IMR-90 (cell line): ENCODE results near the gene ADAMTS17. TPM values are rescaled to one million over a fixed set of nuclear protein-coding genes. Genes with fewer than 3 reads are reported as not detected.

Experiments
- ATAC-seq: fragments of 200-7000 bp; cut with Tn5 transposase; 2 replicates; pipeline ENCODE4 v1.9.1; 2020; ENCODE audit warnings: low read depth, mild to moderate bottlenecking, moderate library complexity
- BruUV-seq: library from RNA; stranded (reverse); fragments of 400-500 nt; replicated peaks from 2 replicates; lab custom pipeline; 2021; lab: Mats Ljungman, UMichigan
- CTCF ChIA-PET: fragments of 300-600 bp; formaldehyde crosslinking; extraction: SDS; loops from one replicate; lab custom pipeline; 2021; ENCODE audit warnings: antibody characterized with exemption; lab: Yijun Ruan, JAX
- POLR2A ChIA-PET: fragments of 300-600 bp; sonication (Branson Sonifier 250); formaldehyde crosslinking; loops from one replicate; lab custom pipeline; 2022; ENCODE audit warnings: antibody characterized with exemption; ENCODE audit not compliant: unreplicated experiment; lab: Charles Lee
- DNase-seq: peaks from one replicate; pipeline ENCODE4 v3.0.0; 2013
- H2AFZ ChIP-seq: replicated peaks from 2 replicates; pipeline ENCODE3; 2013; ENCODE audit warnings: low read length, mild to moderate bottlenecking; ENCODE audit not compliant: poor library complexity
- H2AK5ac ChIP-seq: 2 replicates; pipeline ENCODE4 v1.6.1; 2013; ENCODE audit warnings: low read depth, low read length, inconsistent platforms
- H2AK9ac ChIP-seq: replicated peaks from 2 replicates; pipeline ENCODE3; 2013; ENCODE audit warnings: mild to moderate bottlenecking, low read depth, low read length, moderate library complexity; ENCODE audit not compliant: poor library complexity
- H2BK120ac ChIP-seq: 2 replicates; pipeline ENCODE4 v1.6.1; 2013; ENCODE audit warnings: low read depth, low read length, inconsistent platforms
- H2BK15ac ChIP-seq: 3 replicates; pipeline ENCODE4 v1.6.1; 2013; ENCODE audit warnings: low read depth, low read length, inconsistent platforms
- H2BK20ac ChIP-seq: 2 replicates; pipeline ENCODE4 v1.6.1; 2013; ENCODE audit warnings: low read depth, mild to moderate bottlenecking, inconsistent platforms, low read length, moderate library complexity
- H2BK5ac ChIP-seq: 2 replicates; pipeline ENCODE4 v1.6.1; 2013; ENCODE audit warnings: mild to moderate bottlenecking, low read depth, low read length, inconsistent platforms; ENCODE audit not compliant: poor library complexity, severe bottlenecking
- H3K14ac ChIP-seq: replicated peaks from 2 replicates; pipeline ENCODE4 v1.6.1; 2013; ENCODE audit warnings: low read depth, low read length, inconsistent platforms
- H3K18ac ChIP-seq: 2 replicates; pipeline ENCODE4 v1.6.1; 2013; ENCODE audit warnings: low read depth, low read length, control low read depth
- H3K23ac ChIP-seq: 2 replicates; pipeline ENCODE4 v1.6.1; 2013; ENCODE audit warnings: low read depth, low read length, inconsistent platforms
- H3K27ac ChIP-seq: 2 replicates; pipeline ENCODE4 v1.5.1; 2013; ENCODE audit warnings: mild to moderate bottlenecking, control low read depth, low read length; ENCODE audit not compliant: insufficient read depth
- H3K27me3 ChIP-seq: 2 replicates; pipeline ENCODE4 v1.6.1; 2013; ENCODE audit warnings: low read length; ENCODE audit not compliant: control insufficient read depth, insufficient read depth
- H3K36me3 ChIP-seq: 2 replicates; pipeline ENCODE4 v1.6.1; 2013; ENCODE audit warnings: low read length, mixed read lengths; ENCODE audit not compliant: control insufficient read depth, insufficient read depth
- H3K4ac ChIP-seq: 2 replicates; pipeline ENCODE4 v1.6.1; 2013; ENCODE audit warnings: low read depth, low read length, inconsistent platforms
- H3K4me1 ChIP-seq: 2 replicates; pipeline ENCODE4 v1.6.1; 2013; ENCODE audit warnings: low read length, mixed read lengths; ENCODE audit not compliant: control insufficient read depth, insufficient read depth
- H3K4me2 ChIP-seq: 2 replicates; pipeline ENCODE4 v1.6.1; 2013; ENCODE audit warnings: low read depth, mild to moderate bottlenecking, control low read depth, low read length, moderate library complexity
- H3K4me3 ChIP-seq: 2 replicates; pipeline ENCODE4 v1.5.1; 2013; ENCODE audit warnings: low read depth, mild to moderate bottlenecking, control low read depth, low read length, moderate library complexity; ENCODE audit not compliant: insufficient read depth
- H3K56ac ChIP-seq: 2 replicates; pipeline ENCODE4 v1.6.1; 2013; ENCODE audit warnings: low read length, inconsistent platforms; ENCODE audit not compliant: insufficient read depth; ENCODE audit errors: extremely low read depth
- H3K79me1 ChIP-seq, 2 experiments: 2 replicates each; pipeline ENCODE4 v1.6.1; 2013; ENCODE audit warnings: low read length in 2 of 2, inconsistent platforms in 1 of 2, low read depth in 1 of 2
- H3K9ac ChIP-seq: 2 replicates; pipeline ENCODE4 v1.6.1; 2013; ENCODE audit warnings: low read depth, low read length, control low read depth
- H3K9me1 ChIP-seq: 2 replicates; pipeline ENCODE4 v1.6.1; 2013; ENCODE audit warnings: low read length, inconsistent platforms; ENCODE audit not compliant: insufficient read depth
- H3K9me3 ChIP-seq: 2 replicates; pipeline ENCODE4 v1.6.1; 2013; ENCODE audit warnings: low read length; ENCODE audit not compliant: control insufficient read depth, insufficient read depth
- H4K20me1 ChIP-seq: 2 replicates; pipeline ENCODE4 v1.6.1; 2013; ENCODE audit warnings: low read length, inconsistent platforms; ENCODE audit not compliant: insufficient read depth
- H4K5ac ChIP-seq: 2 replicates; pipeline ENCODE4 v1.6.1; 2013; ENCODE audit warnings: mild to moderate bottlenecking, low read depth, low read length, control low read depth
- H4K8ac ChIP-seq, 2 experiments: 2 replicates each; pipeline ENCODE4 v1.6.1; 2013; ENCODE audit warnings: low read depth in 2 of 2, low read length in 2 of 2, control low read depth in 1 of 2, inconsistent platforms in 1 of 2
- H4K91ac ChIP-seq: 2 replicates; pipeline ENCODE4 v1.6.1; 2013; ENCODE audit warnings: low read depth, low read length, inconsistent platforms; ENCODE audit not compliant: insufficient read depth
- CEBPB ChIP-seq: IDR thresholded peaks from 2 replicates; pipeline ENCODE4 v1.6.1; 2012; ENCODE audit warnings: low read depth, low read length, improper control_type of control experiment
- CTCF ChIP-seq: conservative IDR thresholded peaks from 2 replicates; pipeline ENCODE4 v1.5.1; 2012; ENCODE audit warnings: mild to moderate bottlenecking, low read depth, low read length, improper control_type of control experiment
- ELK1 ChIP-seq: fragments of 150-350 bp; IDR thresholded peaks from 2 replicates; pipeline ENCODE4 v1.6.1; 2016; ENCODE audit warnings: low read depth, mild to moderate bottlenecking, low read length, moderate library complexity, borderline replicate concordance
- MAFK ChIP-seq: IDR thresholded peaks from 2 replicates; pipeline ENCODE4 v1.6.1; 2012; ENCODE audit warnings: low read depth, low read length, improper control_type of control experiment
- MAZ ChIP-seq: IDR thresholded peaks from 2 replicates; pipeline ENCODE4 v1.6.1; 2012; ENCODE audit warnings: low read depth, mild to moderate bottlenecking, low read length, improper control_type of control experiment, moderate library complexity, borderline replicate concordance
- MXI1 ChIP-seq: IDR thresholded peaks from 2 replicates; pipeline ENCODE4 v1.6.1; 2012; ENCODE audit warnings: low read depth, mild to moderate bottlenecking, low read length, moderate library complexity, borderline replicate concordance
- POLR2A ChIP-seq: IDR thresholded peaks from 2 replicates; pipeline ENCODE4 v1.6.1; 2012; ENCODE audit warnings: mild to moderate bottlenecking, low read depth, low read length
- RAD21 ChIP-seq: IDR thresholded peaks from 2 replicates; pipeline ENCODE4 v1.6.1; 2012; ENCODE audit warnings: low read length, improper control_type of control experiment
- RFX5 ChIP-seq: IDR thresholded peaks from 2 replicates; pipeline ENCODE4 v1.8.0; 2012; ENCODE audit warnings: low read depth, mild to moderate bottlenecking, low read length, moderate library complexity
- WGBS, 2 experiments: methylation state at CpG; one replicate each; pipeline versions ENCODE4 v1.1.5 to v1.1.7; 2013; ENCODE audit warnings: missing lambda C conversion rate in 2 of 2; ENCODE audit not compliant: insufficient read length in 1 of 2; ENCODE audit errors: extremely low coverage in 2 of 2; 5-methylcytosine and 5-hydroxymethylcytosine counted together
- dilution Hi-C: fragments of 300-500 bp; cut with HindIII; formaldehyde crosslinking; loops from one replicate; pipeline ENCODE4 v1.14.3; 2018; ENCODE audit warnings: low sequenced_read_pairs; ENCODE audit not compliant: unreplicated experiment
- in situ Hi-C: fragments of 300-500 bp; cut with MboI; formaldehyde crosslinking; loops from 3 replicates; pipeline ENCODE4 v1.14.3; 2019; ENCODE audit warnings: low sequenced_read_pairs, inconsistent platforms, mixed read lengths
- intact Hi-C: fragments of 100-400 bp; cut with micrococcal nuclease; formaldehyde crosslinking; loops from 2 replicates; pipeline ENCODE4 v1.10.0; 2022
- polyA plus RNA-seq, 3 experiments: library from polyadenylated mRNA; depleted of rRNA; stranded (reverse); fragments of >200 nt; gene quantifications; 2 replicates each; pipeline ENCODE4 v1.2.3, GENCODE V29; 2012; ENCODE audit warnings: low replicate concordance in 1 of 3
- total RNA-seq: library from RNA; depleted of rRNA; stranded (reverse); fragments of >200 nt; gene quantifications from 2 replicates; pipeline ENCODE4 v1.2.3, GENCODE V29; 2012

The ADAMTS17 gene
- total and polyA plus RNA-seq, 2 of the 4 experiments (the other 2 are of a cell fraction), result 0.03 TPM; not detected in 1

- WGBS, 2 experiments, result 12% methylated on average over 3 of the region's 9 CpGs; no CpG with 5 or more reads in 1 of the 2 experiments
- no TSS peak for BruUV-seq
- in situ Hi-C loops, result no loop called here
These were observed 370.8 kb downstream of the ADAMTS17 start for GRCh38 chr15:99970891-99971430.

More at GRCh38 chr15:99970891-99971430, 370.8 kb downstream of the ADAMTS17 start:
- Histone ChIP-seq H3K36me3 (no peaks in the 10 kb centered on the region), H2BK120ac (no peak overlapping the region), H4K8ac (no peak overlapping the region), H3K4me3 (no peak overlapping the region), H2BK20ac (no peak overlapping the region), H3K9ac (no peak overlapping the region), H3K9me3 (peaks cover 39% of the 10 kb centered on the region), H4K20me1 (no peaks in the 10 kb centered on the region), H3K27me3 (no peaks in the 10 kb centered on the region), H3K9me1 (no peaks in the 10 kb centered on the region), H3K56ac (no peak overlapping the region), H3K23ac (no peak overlapping the region), H3K4ac (no peak overlapping the region), H3K14ac (no peak overlapping the region), H3K4me2 (no peak overlapping the region), H2AK9ac (no peak overlapping the region), H3K18ac (no peak overlapping the region), H4K5ac (no peak overlapping the region), H2BK5ac (no peak overlapping the region), H3K4me1 (no peaks in the 10 kb centered on the region), H2BK15ac (no peak overlapping the region), H3K79me1 (no peaks in the 10 kb centered on the region), H2AK5ac (no peak overlapping the region), H4K91ac (no peak overlapping the region), H3K27ac (no peak overlapping the region), H2AFZ (no peak overlapping the region)
- no peak for DNase-seq
- ChIA-PET POLR2A (no interaction called here), CTCF (no interaction called here)
- TF ChIP-seq RAD21, result no peak
- TF ChIP-seq MAZ, result no peak
- TF ChIP-seq CTCF, result no peak
- no peak for TF ChIP-seq MXI1
- TF ChIP-seq CEBPB, result no peak
- TF ChIP-seq POLR2A, result no peak
- TF ChIP-seq RFX5, result no peak
- TF ChIP-seq MAFK, result no peak
- no peak for TF ChIP-seq ELK1
- intact Hi-C loops, result no loop called here
- dilution Hi-C loops, result no loop called here
- no peak for ATAC-seq
